Erythroblast (primary cell): ENCODE results near the gene SEC31B.

Experiments used
- DNase-seq, 2 experiments: peaks; one replicate each; lab custom pipeline; 2025; lab: John Stamatoyannopoulos, UW
- GATA1 ChIP-seq: IDR thresholded peaks from 2 replicates; pipeline ENCODE4 v1.6.1; 2011; ENCODE audit warnings: low read depth, mild to moderate bottlenecking, control low read depth, low read length, moderate library complexity
- POLR2A ChIP-seq: IDR thresholded peaks from 2 replicates; pipeline ENCODE4 v1.6.1; 2011; ENCODE audit warnings: mild to moderate bottlenecking, low read length

SEC31B gene

GRCh38 chr10:100480002-100480401 is 39.7 kb downstream of the SEC31B start:
- TF ChIP-seq GATA1 = no peak
- no peak for TF ChIP-seq POLR2A
- no peak for DNase-seq

GRCh38 chr10:100479037-100479436 is 40.6 kb downstream of the SEC31B start:
- no peak for DNase-seq
- no peak for TF ChIP-seq POLR2A
- no peak for TF ChIP-seq GATA1

- no peak for DNase-seq
These were observed 41.7 kb downstream of the SEC31B start for GRCh38 chr10:100477970-100478369.

GRCh38 chr10:100470367-100470766 is 49.3 kb downstream of the SEC31B start:
- no peak for TF ChIP-seq POLR2A
- TF ChIP-seq GATA1 = no peak
- DNase-seq = no peak

More at GRCh38 chr10:100477970-100478369, 41.7 kb downstream of the SEC31B start:
- TF ChIP-seq GATA1 = no peak

GRCh38 chr10:100469756-100470155 is 49.9 kb downstream of the SEC31B start:
- no peak for DNase-seq
- TF ChIP-seq GATA1 = no peak
- TF ChIP-seq POLR2A = no peak

- no peak for DNase-seq
- TF ChIP-seq POLR2A = no peak
These were observed 50.7 kb downstream of the SEC31B start for GRCh38 chr10:100468978-100469377.

- TF ChIP-seq POLR2A (no peak), GATA1 (no peak)
- no peak for DNase-seq
These were observed 51.3 kb downstream of the SEC31B start for GRCh38 chr10:100468322-100468721.

GRCh38 chr10:100462709-100463108 is 57.0 kb downstream of the SEC31B start, which contains the start of gene WNT8B:
TSS of gene WNT8B (plus strand) at chr10:100463009. CDS start at chr10:100463169, 160 bp downstream.
- no peak for DNase-seq
- TF ChIP-seq GATA1 (no peak), POLR2A (no peak)

- TF ChIP-seq GATA1 (no peak), POLR2A (no peak)
- DNase-seq = no peak
These were observed 70.7 kb downstream of the SEC31B start for GRCh38 chr10:100448951-100449350.

GRCh38 chr10:100447663-100448062 is 72.0 kb downstream of the SEC31B start:
- DNase-seq = no peak
- TF ChIP-seq POLR2A (no peak), GATA1 (no peak)

GRCh38 chr10:100446130-100446761 is 73.4 kb downstream of the SEC31B start:
- DNase-seq = no peak
- TF ChIP-seq GATA1 (no peak), POLR2A (no peak)

GRCh38 chr10:100442548-100442947 is 77.1 kb downstream of the SEC31B start:
- no peak for DNase-seq
- TF ChIP-seq POLR2A (no peak), GATA1 (no peak)

- TF ChIP-seq POLR2A (no peak), GATA1 (no peak)
- no peak for DNase-seq
These were observed 80.9 kb downstream of the SEC31B start for GRCh38 chr10:100438674-100439315.
